PC-3 (cell line): Measurements from ENCODE around the gene SNX13. TPM values are rescaled to one million over a fixed set of nuclear protein-coding genes. Genes with fewer than 3 reads are reported as not detected.

Experiments
- ATAC-seq: fragments of 200-7000 bp; cut with Tn5 transposase; 2 replicates; pipeline ENCODE4 v1.9.1; 2020; ENCODE audit warnings: mild to moderate bottlenecking, moderate library complexity
- BruUV-seq: library from RNA; stranded (reverse); fragments of 400-500 nt; replicated peaks from 2 replicates; lab custom pipeline; 2021; lab: Mats Ljungman, UMichigan
- CTCF ChIA-PET: fragments of 300-600 bp; sonication (Branson Sonifier 250); formaldehyde crosslinking; loops from one replicate; lab custom pipeline; 2022; ENCODE audit warnings: antibody characterized with exemption; lab: Charles Lee
- POLR2A ChIA-PET: fragments of 300-600 bp; sonication (Branson Sonifier 250); formaldehyde crosslinking; loops from one replicate; lab custom pipeline; 2022; ENCODE audit warnings: antibody characterized with exemption; ENCODE audit not compliant: unreplicated experiment; lab: Charles Lee
- DNase-seq: peaks from one replicate; pipeline ENCODE4 v3.0.0-alpha.2; 2015
- H2AFZ ChIP-seq: fragments of 300-600 bp; sonication (generic); 2 replicates; pipeline ENCODE4 v1.6.0; 2016; ENCODE audit warnings: antibody characterized with exemption, low read length
- H3F3A ChIP-seq: fragments of 300-600 bp; sonication (generic); one replicate; pipeline ENCODE4 v1.6.0; 2017; ENCODE audit warnings: antibody characterized with exemption, low read length, control low read depth, mild to moderate bottlenecking; ENCODE audit not compliant: unreplicated experiment
- H3K27ac ChIP-seq: fragments of 300-600 bp; sonication (generic); 2 replicates; pipeline ENCODE4 v1.5.1; 2016; ENCODE audit warnings: mild to moderate bottlenecking, low read length
- H3K27me3 ChIP-seq: fragments of 300-600 bp; sonication (generic); 2 replicates; pipeline ENCODE4 v1.6.1; 2016; ENCODE audit warnings: low read length, mixed read lengths
- H3K36me3 ChIP-seq: fragments of 300-600 bp; sonication (generic); 2 replicates; pipeline ENCODE4 v1.6.1; 2016; ENCODE audit warnings: low read depth, mixed run types, low read length, mixed read lengths
- H3K4me1 ChIP-seq: fragments of 300-600 bp; sonication (generic); 2 replicates; pipeline ENCODE4 v1.5.1; 2016; ENCODE audit warnings: low read length; ENCODE audit not compliant: insufficient read depth
- H3K4me2 ChIP-seq: fragments of 300-600 bp; sonication (generic); 2 replicates; pipeline ENCODE4 v1.6.0; 2016; ENCODE audit warnings: low read length
- H3K4me3 ChIP-seq: fragments of 300-600 bp; sonication (generic); 2 replicates; pipeline ENCODE4 v1.5.1; 2016; ENCODE audit warnings: mild to moderate bottlenecking, low read length, mixed read lengths
- H3K79me2 ChIP-seq: fragments of 300-600 bp; sonication (generic); 2 replicates; pipeline ENCODE4 v1.6.1; 2017; ENCODE audit warnings: low read length, mixed read lengths
- H3K9ac ChIP-seq: fragments of 300-600 bp; sonication (generic); 2 replicates; pipeline ENCODE4 v1.6.0; 2016; ENCODE audit warnings: mild to moderate bottlenecking, low read length
- H3K9me2 ChIP-seq: fragments of 300-600 bp; sonication (generic); replicated peaks from 2 replicates; pipeline ENCODE4 v1.6.1; 2016; ENCODE audit warnings: mixed run types, low read length, mixed read lengths
- H3K9me3 ChIP-seq: fragments of 300-600 bp; sonication (generic); 2 replicates; pipeline ENCODE4 v1.6.1; 2016; ENCODE audit warnings: low read length, mixed read lengths
- H4K20me1 ChIP-seq: fragments of 300-600 bp; sonication (generic); 2 replicates; pipeline ENCODE4 v1.6.1; 2016; ENCODE audit warnings: low read length, mixed read lengths
- CTCF ChIP-seq: fragments of 300-600 bp; sonication (generic); conservative IDR thresholded peaks from 2 replicates; pipeline ENCODE4 v1.5.1; 2017; ENCODE audit warnings: antibody characterized with exemption, low read depth, mild to moderate bottlenecking, low read length
- EZH2 ChIP-seq: fragments of 300-600 bp; sonication (generic); IDR thresholded peaks from one replicate; pipeline ENCODE4 v1.6.1; 2017; ENCODE audit warnings: antibody characterized with exemption, mild to moderate bottlenecking, low read length; ENCODE audit not compliant: unreplicated experiment
- EZH2phosphoT487 ChIP-seq: fragments of 300-600 bp; sonication (generic); IDR thresholded peaks from 2 replicates; pipeline ENCODE4 v1.6.1; 2018; ENCODE audit warnings: mild to moderate bottlenecking, antibody characterized with exemption, low read length, borderline replicate concordance
- intact Hi-C: fragments of 100-400 bp; cut with micrococcal nuclease; formaldehyde crosslinking; loops from 2 replicates; pipeline ENCODE4 v1.9.0; 2023
- total RNA-seq: library from RNA; depleted of rRNA; stranded (reverse); fragments of >200 nt; gene quantifications from 2 replicates; pipeline ENCODE4 v1.2.3, GENCODE V29; 2014

SNX13 gene
- total RNA-seq, 1 experiment from 2014 or later, result 33.9 TPM

- H3K79me2 ChIP-seq, result peaks cover 98% of the 10 kb centered on the region
- 0 out of 2 replicates have a peak, but pooled peaks cover 5% of the 10 kb centered on the region for H3K9me3 ChIP-seq
- intact Hi-C loops, result no loop called here
- H3K27me3 ChIP-seq, result no peaks in the 10 kb centered on the region
- H3K27ac ChIP-seq, result no peak overlapping the region
- DNase-seq (no peak), ATAC-seq (no peak)
- H3K9ac ChIP-seq, result no peak overlapping the region
- H3K4me1 ChIP-seq, result no peaks in the 10 kb centered on the region
- no peaks in the 10 kb centered on the region for H3K9me2 ChIP-seq
- H4K20me1 ChIP-seq, result no peaks in the 10 kb centered on the region
- CTCF ChIA-PET, result no interaction called here
- no peak overlapping the region for H3K4me2 ChIP-seq
- no peak overlapping the region for H3K4me3 ChIP-seq
- H2AFZ ChIP-seq, result no peak overlapping the region
- no peak for TF ChIP-seq EZH2
- TF ChIP-seq EZH2phosphoT487, result no peak
- TF ChIP-seq CTCF, result no peak
- POLR2A ChIA-PET, result interaction anchor here (0.6 kb wide), 1 partner anchor 25 kb away, joined by 3 read pairs; the partner anchor contains the start of gene SNX13
- peaks cover 6% of the 10 kb centered on the region; the same call in 1 of the 2 replicates for H3K36me3 ChIP-seq
- BruUV-seq, result no TSS peak
- H3F3A ChIP-seq, result no peaks in the 10 kb centered on the region
These were observed 25.1 kb downstream of the SNX13 start for GRCh38 chr7:17915168-17915567.

GRCh38 chr7:17913250-17913649 lies 27.0 kb downstream of the SNX13 start:
- BruUV-seq, result no TSS peak
- Histone ChIP-seq H3K79me2 (peaks cover 100% of the 10 kb centered on the region), H3K36me3 (peaks cover 9% of the 10 kb centered on the region; the same call in 1 of the 2 replicates), H2AFZ (no peak overlapping the region), H3K9me2 (no peaks in the 10 kb centered on the region), H3F3A (no peaks in the 10 kb centered on the region), H3K27ac (no peak overlapping the region), H4K20me1 (no peaks in the 10 kb centered on the region), H3K4me3 (no peak overlapping the region), H3K27me3 (no peaks in the 10 kb centered on the region), H3K4me1 (no peaks in the 10 kb centered on the region; the same call in 1 of the 2 replicates), H3K9me3 (0 out of 2 replicates have a peak, but pooled peaks cover 5% of the 10 kb centered on the region), H3K4me2 (no peak overlapping the region), H3K9ac (no peak overlapping the region)
- intact Hi-C loops, result no loop called here
- TF ChIP-seq EZH2phosphoT487 (no peak), CTCF (no peak; the same call in 1 of the 2 replicates), EZH2 (no peak)
- ChIA-PET POLR2A (no interaction called here), CTCF (no interaction called here)
- no peak for ATAC-seq
- DNase-seq, result no peak

DNA sequence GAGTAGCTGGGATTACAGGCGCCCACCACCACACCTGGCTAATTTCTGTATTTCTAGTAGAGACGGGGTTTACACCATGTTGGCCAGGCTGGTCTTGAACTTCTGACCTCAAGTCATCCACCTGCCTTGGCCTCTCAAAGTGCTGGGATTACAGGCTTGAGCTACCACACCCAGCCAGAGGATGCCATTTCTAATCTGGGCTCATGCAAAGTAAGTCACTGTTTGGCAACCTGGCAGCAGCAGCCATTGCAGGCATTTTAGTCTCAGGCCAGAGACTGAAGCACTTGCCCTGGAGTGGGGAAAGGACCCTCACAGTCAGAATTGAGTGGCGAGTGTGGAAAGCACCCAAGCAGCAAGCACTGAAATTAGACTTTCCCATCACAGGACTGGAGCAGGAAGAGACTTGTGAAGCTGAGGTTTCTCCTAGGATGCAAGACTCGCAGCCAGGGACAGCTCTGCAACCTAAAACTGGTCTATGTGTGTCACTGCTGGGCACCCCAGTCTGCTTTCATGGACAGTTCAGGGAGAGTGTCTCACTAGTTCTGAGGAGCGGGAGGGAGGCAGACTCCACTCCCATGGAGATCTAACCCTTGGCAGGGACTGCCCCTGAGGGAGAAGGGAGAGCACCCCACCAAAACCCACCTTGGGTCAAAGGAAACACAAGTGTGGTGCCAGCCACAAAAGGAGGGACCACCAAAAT lies 27.6 kb downstream of the SNX13 start:
- BruUV-seq, result no TSS peak
- Histone ChIP-seq H2AFZ (no peak overlapping the region), H3F3A (no peaks in the 10 kb centered on the region), H3K4me3 (no peak overlapping the region), H3K9ac (no peak overlapping the region), H3K27me3 (no peaks in the 10 kb centered on the region), H3K9me3 (0 out of 2 replicates have a peak, but pooled peaks cover 5% of the 10 kb centered on the region), H3K9me2 (no peaks in the 10 kb centered on the region), H3K4me2 (no peak overlapping the region), H4K20me1 (no peaks in the 10 kb centered on the region), H3K79me2 (peaks cover 100% of the 10 kb centered on the region), H3K27ac (no peak overlapping the region), H3K36me3 (peaks cover 9% of the 10 kb centered on the region; the same call in 1 of the 2 replicates), H3K4me1 (no peaks in the 10 kb centered on the region; the same call in 1 of the 2 replicates)
- DNase-seq (no peak), ATAC-seq (no peak)
- POLR2A ChIA-PET, result no interaction called here
- CTCF ChIA-PET, result no interaction called here
- intact Hi-C loops, result no loop called here
- TF ChIP-seq EZH2, result no peak
- TF ChIP-seq EZH2phosphoT487, result no peak
- TF ChIP-seq CTCF, result no peak
